ENCODE measurements around the gene CCDC90B. TPM values are rescaled to one million over a fixed set of nuclear protein-coding genes. Genes with fewer than 3 reads are reported as not detected.

CCDC90B gene
- total and polyA plus RNA-seq, 2 of the 13 experiments (the other 11 are each of a cell fraction or from before 2014, with no cell fraction given), result 17.1 to 46.1 TPM

GRCh38 chr11:83284501-83285150, 1.5 kb downstream of the CCDC90B start (continued):
- TF ChIP-seq DDIT3 (CRISPR knock-in tag; IDR thresholded peaks at IDR 0.05) (no peak), ZNF772 (CRISPR knock-in tag; IDR thresholded peaks at IDR 0.05) (no peak), ZNF891 (CRISPR knock-in tag; IDR thresholded peaks at IDR 0.05) (no peak), PTBP1 (IDR thresholded peaks at IDR 0.05; ENCODE audit: low read depth, low read length, poor library complexity, severe bottlenecking) (no peak), FOXA3 (CRISPR knock-in tag; IDR thresholded peaks at IDR 0.05) (peak; percentile 85), ZNF24 (IDR thresholded peaks at IDR 0.05) (no peak), ADNP (CRISPR knock-in tag; IDR thresholded peaks at IDR 0.05) (no peak), TFE3 (CRISPR knock-in tag; IDR thresholded peaks at IDR 0.05) (no peak), MIXL1 (CRISPR knock-in tag; IDR thresholded peaks at IDR 0.05) (peak; percentile 33; the same call in 1 of the 2 replicates), HOXA5 (CRISPR knock-in tag; IDR thresholded peaks at IDR 0.05) (no peak), HDAC2 (CRISPR knock-in tag; IDR thresholded peaks at IDR 0.05) (peak; percentile 53; the same call in 1 of the 2 replicates), CREB3 (CRISPR knock-in tag; IDR thresholded peaks at IDR 0.05) (no peak), ZNF709 (CRISPR knock-in tag; IDR thresholded peaks at IDR 0.05) (no peak), AHDC1 (CRISPR knock-in tag; IDR thresholded peaks at IDR 0.05; ENCODE audit: borderline replicate concordance) (peak; percentile 37; the same call in 1 of the 2 replicates), ZNF430 (CRISPR knock-in tag; IDR thresholded peaks at IDR 0.05) (no peak), ZNF703 (CRISPR knock-in tag; IDR thresholded peaks at IDR 0.05; ENCODE audit: borderline replicate concordance) (no peak), ZNF569 (CRISPR knock-in tag; IDR thresholded peaks at IDR 0.05; ENCODE audit: borderline replicate concordance) (no peak)
- TF ChIP-seq, protein P1, sequence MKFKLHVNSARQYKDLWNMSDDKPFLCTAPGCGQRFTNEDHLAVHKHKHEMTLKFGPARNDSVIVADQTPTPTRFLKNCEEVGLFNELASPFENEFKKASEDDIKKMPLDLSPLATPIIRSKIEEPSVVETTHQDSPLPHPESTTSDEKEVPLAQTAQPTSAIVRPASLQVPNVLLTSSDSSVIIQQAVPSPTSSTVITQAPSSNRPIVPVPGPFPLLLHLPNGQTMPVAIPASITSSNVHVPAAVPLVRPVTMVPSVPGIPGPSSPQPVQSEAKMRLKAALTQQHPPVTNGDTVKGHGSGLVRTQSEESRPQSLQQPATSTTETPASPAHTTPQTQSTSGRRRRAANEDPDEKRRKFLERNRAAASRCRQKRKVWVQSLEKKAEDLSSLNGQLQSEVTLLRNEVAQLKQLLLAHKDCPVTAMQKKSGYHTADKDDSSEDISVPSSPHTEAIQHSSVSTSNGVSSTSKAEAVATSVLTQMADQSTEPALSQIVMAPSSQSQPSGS (CRISPR knock-in tag; IDR thresholded peaks at IDR 0.05), result no peak
- TF ChIP-seq, protein P2, sequence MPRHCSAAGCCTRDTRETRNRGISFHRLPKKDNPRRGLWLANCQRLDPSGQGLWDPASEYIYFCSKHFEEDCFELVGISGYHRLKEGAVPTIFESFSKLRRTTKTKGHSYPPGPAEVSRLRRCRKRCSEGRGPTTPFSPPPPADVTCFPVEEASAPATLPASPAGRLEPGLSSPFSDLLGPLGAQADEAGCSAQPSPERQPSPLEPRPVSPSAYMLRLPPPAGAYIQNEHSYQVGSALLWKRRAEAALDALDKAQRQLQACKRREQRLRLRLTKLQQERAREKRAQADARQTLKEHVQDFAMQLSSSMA (CRISPR knock-in tag; IDR thresholded peaks at IDR 0.05), result no peak

Measured in HepG2 (cell line).